ENCODE results near the gene CRACR2A.

GRCh38 chr12:3752741-3753486 lies at the start of gene CRACR2A:
- TF ChIP-seq POLR2A (IDR thresholded peaks at IDR 0.05; ENCODE audit: low read length) (no peak), EP300 (IDR thresholded peaks at IDR 0.05) (no peak), BHLHE40 (IDR thresholded peaks at IDR 0.05; ENCODE audit: low read depth, low read length) (no peak), MAFK (IDR thresholded peaks at IDR 0.05; ENCODE audit: partially characterized antibody) (no peak), CEBPB (IDR thresholded peaks at IDR 0.05) (no peak), CTCF (IDR thresholded peaks at IDR 0.05) (peak; percentile 48), TP53 (CRISPR knock-in tag; IDR thresholded peaks at IDR 0.05) (no peak)
- TF ChIP-seq, protein P1, sequence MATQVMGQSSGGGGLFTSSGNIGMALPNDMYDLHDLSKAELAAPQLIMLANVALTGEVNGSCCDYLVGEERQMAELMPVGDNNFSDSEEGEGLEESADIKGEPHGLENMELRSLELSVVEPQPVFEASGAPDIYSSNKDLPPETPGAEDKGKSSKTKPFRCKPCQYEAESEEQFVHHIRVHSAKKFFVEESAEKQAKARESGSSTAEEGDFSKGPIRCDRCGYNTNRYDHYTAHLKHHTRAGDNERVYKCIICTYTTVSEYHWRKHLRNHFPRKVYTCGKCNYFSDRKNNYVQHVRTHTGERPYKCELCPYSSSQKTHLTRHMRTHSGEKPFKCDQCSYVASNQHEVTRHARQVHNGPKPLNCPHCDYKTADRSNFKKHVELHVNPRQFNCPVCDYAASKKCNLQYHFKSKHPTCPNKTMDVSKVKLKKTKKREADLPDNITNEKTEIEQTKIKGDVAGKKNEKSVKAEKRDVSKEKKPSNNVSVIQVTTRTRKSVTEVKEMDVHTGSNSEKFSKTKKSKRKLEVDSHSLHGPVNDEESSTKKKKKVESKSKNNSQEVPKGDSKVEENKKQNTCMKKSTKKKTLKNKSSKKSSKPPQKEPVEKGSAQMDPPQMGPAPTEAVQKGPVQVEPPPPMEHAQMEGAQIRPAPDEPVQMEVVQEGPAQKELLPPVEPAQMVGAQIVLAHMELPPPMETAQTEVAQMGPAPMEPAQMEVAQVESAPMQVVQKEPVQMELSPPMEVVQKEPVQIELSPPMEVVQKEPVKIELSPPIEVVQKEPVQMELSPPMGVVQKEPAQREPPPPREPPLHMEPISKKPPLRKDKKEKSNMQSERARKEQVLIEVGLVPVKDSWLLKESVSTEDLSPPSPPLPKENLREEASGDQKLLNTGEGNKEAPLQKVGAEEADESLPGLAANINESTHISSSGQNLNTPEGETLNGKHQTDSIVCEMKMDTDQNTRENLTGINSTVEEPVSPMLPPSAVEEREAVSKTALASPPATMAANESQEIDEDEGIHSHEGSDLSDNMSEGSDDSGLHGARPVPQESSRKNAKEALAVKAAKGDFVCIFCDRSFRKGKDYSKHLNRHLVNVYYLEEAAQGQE (IDR thresholded peaks at IDR 0.05), result no peak

Data from A549 (cell line).